K562 (cell line): ENCODE measurements around the gene WDR45. TPM values are rescaled to one million over a fixed set of nuclear protein-coding genes. Genes with fewer than 3 reads are reported as not detected.

Experiments used
- ATAC-seq: fragments of 200-7000 bp; cut with Tn5 transposase; 3 replicates; pipeline ENCODE4 v1.9.1; 2020; ENCODE audit warnings: moderate library complexity
- BruUV-seq: library from RNA; stranded (reverse); fragments of 400-500 nt; replicated peaks from 2 replicates; lab custom pipeline; 2021; lab: Mats Ljungman, UMichigan
- CTCF ChIA-PET: fragments of 300-600 bp; formaldehyde crosslinking; extraction: SDS; loops from one replicate; lab custom pipeline; 2021; ENCODE audit warnings: low intra/inter-chr PET ratio; lab: Yijun Ruan, JAX
- POLR2A ChIA-PET: fragments of 300-600, 350-650 bp; sonication (Branson Sonifier 250); formaldehyde crosslinking; extraction: SDS; loops from one replicate; lab custom pipeline; 2021; ENCODE audit warnings: antibody characterized with exemption, inconsistent platforms; lab: Yijun Ruan, JAX
- DNase-seq, 4 experiments: peaks; one replicate each; pipeline versions ENCODE4 v3.0.0 to v3.0.0-alpha.2; 2011 to 2018; ENCODE audit warnings: low spot score in 3 of 4, mixed read lengths in 3 of 4; ENCODE audit errors: extremely low read depth in 1 of 4
- FAIRE-seq: peaks from 2 replicates; lab custom pipeline; 2011; peaks lifted over from hg19 to GRCh38; lab: Jason Lieb, UNC
- H2AFZ ChIP-seq: 2 replicates; pipeline ENCODE4 v1.6.0; 2011; ENCODE audit warnings: low read depth, low read length, control low read depth, inconsistent platforms
- H3K27ac ChIP-seq: fragments of 200-600 bp; 3 replicates; pipeline ENCODE4 v1.8.0; 2011; ENCODE audit warnings: low read depth, mild to moderate bottlenecking, control low read depth, inconsistent platforms, low read length, moderate library complexity, mixed read lengths; ENCODE audit errors: extremely low read depth
- H3K27me3 ChIP-seq, 2 experiments: fragments of 300-600 bp in 1 of 2; 2 replicates in 1 of 2; 3 replicates in 1 of 2; pipeline versions ENCODE4 v1.6.0 to v1.8.0; 2011; ENCODE audit warnings: inconsistent platforms in 2 of 2, low read length in 2 of 2, mild to moderate bottlenecking in 1 of 2, mixed read lengths in 1 of 2, moderate library complexity in 1 of 2; ENCODE audit not compliant: control insufficient read depth in 2 of 2, insufficient read depth in 2 of 2
- H3K36me3 ChIP-seq: fragments of 300-600 bp; 3 replicates; pipeline ENCODE4 v1.8.0; 2011; ENCODE audit warnings: mild to moderate bottlenecking, low read length, inconsistent platforms; ENCODE audit not compliant: control insufficient read depth, insufficient read depth
- H3K4me1 ChIP-seq, 2 experiments: fragments of 200-600 bp in 1 of 2; replicated peaks in 1 of 2; 2 replicates in 1 of 2; 3 replicates in 1 of 2; pipeline versions ENCODE4 v1.5.1 to v1.8.0; 2011; ENCODE audit warnings: inconsistent platforms in 2 of 2, low read length in 2 of 2, mild to moderate bottlenecking in 1 of 2, mixed read lengths in 1 of 2, moderate library complexity in 1 of 2; ENCODE audit not compliant: control insufficient read depth in 2 of 2, insufficient read depth in 2 of 2
- H3K4me2 ChIP-seq: 2 replicates; pipeline ENCODE4 v1.6.1; 2011; ENCODE audit warnings: low read length, control low read depth, inconsistent platforms, mixed read lengths; ENCODE audit not compliant: insufficient read depth
- H3K4me3 ChIP-seq: fragments of 200-600 bp; sonication (generic), shearing (Covaris generic); 2 replicates; pipeline ENCODE4 v1.5.1; 2016; ENCODE audit warnings: control low read depth, inconsistent platforms
- H3K79me2 ChIP-seq: fragments of 200-600 bp; 3 replicates; pipeline ENCODE4 v1.8.0; 2011; ENCODE audit warnings: low read length, inconsistent platforms; ENCODE audit not compliant: control insufficient read depth, insufficient read depth
- H3K9ac ChIP-seq, 2 experiments: 2 replicates each; pipeline versions ENCODE4 v1.6.0 to v1.6.1; 2011; ENCODE audit warnings: low read depth in 2 of 2, low read length in 2 of 2, control low read depth in 1 of 2, inconsistent platforms in 1 of 2, mild to moderate bottlenecking in 1 of 2, mixed read lengths in 1 of 2; ENCODE audit not compliant: insufficient read depth in 1 of 2
- H3K9me1 ChIP-seq: one replicate; pipeline ENCODE4 v1.6.0; 2011; ENCODE audit warnings: inconsistent platforms, mild to moderate bottlenecking, low read length, moderate library complexity; ENCODE audit not compliant: control insufficient read depth, insufficient read depth
- H3K9me3 ChIP-seq: replicated peaks from 2 replicates; pipeline ENCODE4 v1.5.1; 2011; ENCODE audit warnings: low read depth, low read length, inconsistent platforms; ENCODE audit not compliant: control insufficient read depth, insufficient read depth
- H4K20me1 ChIP-seq: replicated peaks from 2 replicates; pipeline ENCODE4 v1.6.1; 2011; ENCODE audit warnings: low read length, inconsistent platforms, mixed read lengths; ENCODE audit not compliant: control insufficient read depth, insufficient read depth
- BACH1 ChIP-seq: fragments of 200-800 bp; sonication (Bioruptor generic); IDR thresholded peaks from 2 replicates; pipeline ENCODE4 v1.6.1; 2016; ENCODE audit warnings: missing genetic modification characterization, missing compliant biosample characterization
- BMI1 ChIP-seq: fragments of 150-350 bp; IDR thresholded peaks from 2 replicates; pipeline ENCODE4 v1.6.1; 2014; ENCODE audit warnings: low read length
- BRCA1 ChIP-seq, 2 experiments: fragments of 450-650 bp in 1 of 2; sonication (generic) in 1 of 2; formaldehyde crosslinking in 1 of 2; IDR thresholded peaks; 2 replicates each; pipeline versions ENCODE4 v1.5.0 to v1.6.1; 2017 to 2020; ENCODE audit warnings: mild to moderate bottlenecking in 1 of 2, missing genetic modification reagents in 1 of 2
- KDM4B ChIP-seq, 2 experiments: fragments of 450-650 bp in 1 of 2; sonication (generic) in 1 of 2; IDR thresholded peaks; 2 replicates each; pipeline ENCODE4 v1.6.1; 2016 to 2017; ENCODE audit warnings: borderline replicate concordance in 2 of 2, antibody characterized with exemption in 1 of 2, low read depth in 1 of 2, mild to moderate bottlenecking in 1 of 2
- MEF2A ChIP-seq: IDR thresholded peaks from 2 replicates; pipeline ENCODE4 v1.6.1; 2011; ENCODE audit warnings: low read depth, mild to moderate bottlenecking, low read length, moderate library complexity; ENCODE audit not compliant: control insufficient read depth
- NFIX ChIP-seq: fragments of 250-450 bp; sonication (Bioruptor Pico); IDR thresholded peaks from 2 replicates; pipeline ENCODE4 v1.4.0; 2020; ENCODE audit warnings: low read depth, mild to moderate bottlenecking, moderate library complexity
- PHB ChIP-seq: fragments of 250-450 bp; sonication (Bioruptor Pico); IDR thresholded peaks from 2 replicates; pipeline ENCODE4 v1.5.0; 2021
- POLR3G ChIP-seq: IDR thresholded peaks from 2 replicates; pipeline ENCODE4 v1.6.1; 2011; ENCODE audit not compliant: insufficient read length, insufficient replicate concordance; ENCODE audit errors: extremely low read depth
- SMAD4 ChIP-seq: fragments of 250-450 bp; sonication (Bioruptor Pico); conservative IDR thresholded peaks from 2 replicates; pipeline ENCODE4 v1.8.0; 2021; ENCODE audit warnings: inconsistent platforms, mild to moderate bottlenecking, moderate library complexity
- TEAD2 ChIP-seq: fragments of 450-650 bp; IDR thresholded peaks from 2 replicates; pipeline ENCODE4 v1.6.1; 2016; ENCODE audit warnings: missing genetic modification characterization, control low read depth, missing compliant biosample characterization
- ZNF77 ChIP-seq: fragments of 250-450 bp; sonication (Bioruptor Pico); IDR thresholded peaks from 2 replicates; pipeline ENCODE4 v1.5.0; 2020
- WGBS: fragments of 100-300 bp; shearing (Covaris generic); methylation state at CpG from one replicate; pipeline ENCODE4 v1.1.6; 2016; ENCODE audit warnings: low coverage, mixed read lengths; ENCODE audit not compliant: insufficient coverage; ENCODE audit errors: missing lambda C conversion rate; 5-methylcytosine and 5-hydroxymethylcytosine counted together
- in situ Hi-C: fragments of 300-500 bp; cut with MboI; formaldehyde crosslinking; loops from 4 replicates; pipeline ENCODE4 v1.15.0; 2018; ENCODE audit warnings: inconsistent platforms, mixed read lengths
- intact Hi-C: fragments of 100-400 bp; cut with micrococcal nuclease; formaldehyde crosslinking; loops from 2 replicates; pipeline ENCODE4 v1.14.2; 2022
- polyA plus RNA-seq, 8 experiments: library from polyadenylated mRNA; depleted of rRNA in 4 of 8; stranded (reverse) in 5 of 8; unstranded in 3 of 8; fragments of >200 nt; fragmentation: Nextera tagmentation in 2 of 8; fragmentation: Illumina TruSeq in 1 of 8; extraction: Ambion mirVana in 2 of 8; extraction: Trizol in 1 of 8; gene quantifications; 2 replicates each; pipeline versions ENCODE4 v1.2.1 to v1.2.3, GENCODE V29; 2011 to 2014; ENCODE audit warnings: inconsistent platforms in 1 of 8, missing spikeins in 1 of 8
- total RNA-seq, 7 experiments: library from RNA; depleted of rRNA in 6 of 7; stranded (reverse); fragments of >200 nt in 6 of 7; fragmentation: Illumina TruSeq in 2 of 7; extraction: Trizol in 2 of 7; gene quantifications; 2 replicates each; pipeline versions ENCODE4 v1.2.1 to v1.2.3, GENCODE V29; 2011 to 2021; ENCODE audit warnings: low replicate concordance in 1 of 7
- TF ChIP-seq, protein P1 (sequence below), 2 experiments: IDR thresholded peaks in 1 of 2; conservative IDR thresholded peaks in 1 of 2; 2 replicates each; pipeline ENCODE4 v1.6.1; 2016; ENCODE audit warnings: low read depth in 2 of 2, mild to moderate bottlenecking in 1 of 2, missing compliant biosample characterization in 1 of 2, missing genetic modification characterization in 1 of 2, moderate library complexity in 1 of 2
- TF ChIP-seq, protein P2 (sequence below): IDR thresholded peaks from 2 replicates; pipeline ENCODE4 v1.6.1; 2011; ENCODE audit warnings: borderline replicate concordance, low read depth, mild to moderate bottlenecking, moderate library complexity, low read length; ENCODE audit not compliant: insufficient read depth, poor library complexity, severe bottlenecking

WDR45 gene
- total and polyA plus RNA-seq, 9 of the 15 experiments (the other 6 are each of a cell fraction or from before 2014, with no cell fraction given): 19.4 to 136 (median 59.7) TPM

GRCh38 chrX:49101629-49101984, 21.9 kb upstream of the WDR45 start:
- CTCF ChIA-PET: no interaction called here
- in situ Hi-C loops: loop anchor here (10.0 kb wide), 1 partner anchor 127 kb away; the partner anchor contains the start of gene KCND1
- Histone ChIP-seq H3K27ac (peak overlapping the region; percentile 81), H3K9me3 (no peaks in the 10 kb centered on the region), H3K4me3 (peak overlapping the region; percentile 58), H2AFZ (peak overlapping the region; percentile 76), H3K27me3 (no peaks in the 10 kb centered on the region), H4K20me1 (no peaks in the 10 kb centered on the region), H3K9ac (peak overlapping the region; percentile 97 to 98), H3K79me2 (peaks cover 27% of the 10 kb centered on the region), H3K4me1 (peaks cover 6 to 14% of the 10 kb centered on the region in 2 experiments; a peak in 4 of 5 replicates), H3K36me3 (peaks cover 7% of the 10 kb centered on the region; the same call in 2 of the 3 replicates), H3K4me2 (peak overlapping the region; percentile 99), H3K9me1 (no peaks in the 10 kb centered on the region)
- FAIRE-seq (no peak), DNase-seq (peak; percentile 11 to 22 (median 18)), ATAC-seq (peak; percentile 7)
- intact Hi-C loops: loop anchor here (2.0 to 5.0 kb wide), 3 partner anchors 59 to 204 kb away; partner anchors contain the start of genes OTUD5, PQBP1, TFE3 and TIMM17B
- 9% methylated on average over 7 of the region's 9 CpGs for WGBS
- BruUV-seq: no TSS peak
- POLR2A ChIA-PET: interaction anchor here (0.6 to 1.0 kb wide), 3 partner anchors 13 to 71 kb away, joined by 3 read pairs; no protein-coding TSS in a partner anchor
- TF ChIP-seq BMI1: no peak
- TF ChIP-seq KDM4B (IDR thresholded peaks at IDR 0.05; ENCODE audit: borderline replicate concordance in 2 of 2, low read depth in 1 of 2): 0 out of 4 replicates have a peak, but pooled peaks of 1 of the 2 experiments have one; percentile 48
- TF ChIP-seq, protein P1, sequence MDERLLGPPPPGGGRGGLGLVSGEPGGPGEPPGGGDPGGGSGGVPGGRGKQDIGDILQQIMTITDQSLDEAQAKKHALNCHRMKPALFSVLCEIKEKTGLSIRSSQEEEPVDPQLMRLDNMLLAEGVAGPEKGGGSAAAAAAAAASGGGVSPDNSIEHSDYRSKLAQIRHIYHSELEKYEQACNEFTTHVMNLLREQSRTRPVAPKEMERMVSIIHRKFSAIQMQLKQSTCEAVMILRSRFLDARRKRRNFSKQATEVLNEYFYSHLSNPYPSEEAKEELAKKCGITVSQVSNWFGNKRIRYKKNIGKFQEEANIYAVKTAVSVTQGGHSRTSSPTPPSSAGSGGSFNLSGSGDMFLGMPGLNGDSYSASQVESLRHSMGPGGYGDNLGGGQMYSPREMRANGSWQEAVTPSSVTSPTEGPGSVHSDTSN (CRISPR knock-in tag; IDR thresholded peaks at IDR 0.05; ENCODE audit: low read depth): no peak
- TF ChIP-seq, protein P1 (tag; conservative IDR thresholded peaks at IDR 0.05; ENCODE audit: low read depth): no peak
- no peak for TF ChIP-seq PHB
- TF ChIP-seq TEAD2 (tag): no peak
- no peak for TF ChIP-seq BACH1 (tag)
- TF ChIP-seq NFIX (CRISPR knock-in tag): no peak
- TF ChIP-seq BRCA1 (IDR thresholded peaks at IDR 0.05): no peak
- no peak for TF ChIP-seq BRCA1 (CRISPR knock-in tag; IDR thresholded peaks at IDR 0.05)
- TF ChIP-seq POLR3G: no peak
- TF ChIP-seq, protein P2, sequence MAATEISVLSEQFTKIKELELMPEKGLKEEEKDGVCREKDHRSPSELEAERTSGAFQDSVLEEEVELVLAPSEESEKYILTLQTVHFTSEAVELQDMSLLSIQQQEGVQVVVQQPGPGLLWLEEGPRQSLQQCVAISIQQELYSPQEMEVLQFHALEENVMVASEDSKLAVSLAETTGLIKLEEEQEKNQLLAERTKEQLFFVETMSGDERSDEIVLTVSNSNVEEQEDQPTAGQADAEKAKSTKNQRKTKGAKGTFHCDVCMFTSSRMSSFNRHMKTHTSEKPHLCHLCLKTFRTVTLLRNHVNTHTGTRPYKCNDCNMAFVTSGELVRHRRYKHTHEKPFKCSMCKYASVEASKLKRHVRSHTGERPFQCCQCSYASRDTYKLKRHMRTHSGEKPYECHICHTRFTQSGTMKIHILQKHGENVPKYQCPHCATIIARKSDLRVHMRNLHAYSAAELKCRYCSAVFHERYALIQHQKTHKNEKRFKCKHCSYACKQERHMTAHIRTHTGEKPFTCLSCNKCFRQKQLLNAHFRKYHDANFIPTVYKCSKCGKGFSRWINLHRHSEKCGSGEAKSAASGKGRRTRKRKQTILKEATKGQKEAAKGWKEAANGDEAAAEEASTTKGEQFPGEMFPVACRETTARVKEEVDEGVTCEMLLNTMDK: peak; percentile 38
- no peak for TF ChIP-seq ZNF77 (CRISPR knock-in tag)
- peak; percentile 38; the same call in 1 of the 2 replicates for TF ChIP-seq SMAD4 (CRISPR knock-in tag)
- no peak for TF ChIP-seq MEF2A
